GM23338 (cell line): Measurements from ENCODE around the gene HNRNPA2B1.

ENCODE experiments used
- EZH2 ChIP-seq: fragments of 200-600 bp; sonication (generic); IDR thresholded peaks from one replicate; pipeline ENCODE4 v1.8.0; 2017; ENCODE audit warnings: antibody characterized with exemption, mild to moderate bottlenecking, low read depth; ENCODE audit not compliant: unreplicated experiment
- EZH2phosphoT487 ChIP-seq: fragments of 200-600 bp; sonication (generic); IDR thresholded peaks from one replicate; pipeline ENCODE4 v1.8.1; 2018; ENCODE audit warnings: antibody characterized with exemption; ENCODE audit not compliant: unreplicated experiment
- POLR2AphosphoS5 ChIP-seq: IDR thresholded peaks from 2 replicates; pipeline ENCODE4 v1.6.1; 2016; ENCODE audit warnings: antibody characterized with exemption, low read depth
- TF ChIP-seq, protein P1 (sequence below), 2 experiments: fragments of 200-600 bp in 1 of 2; sonication (generic) in 1 of 2; conservative IDR thresholded peaks; 2 replicates each; pipeline versions ENCODE4 v1.5.1 to v1.6.1; 2016 to 2017; ENCODE audit warnings: antibody characterized with exemption in 2 of 2, low read depth in 2 of 2, mild to moderate bottlenecking in 2 of 2, moderate library complexity in 1 of 2

GRCh38 chr7:26149391-26149977 is 51.1 kb downstream of the HNRNPA2B1 start:
- TF ChIP-seq, protein P1, sequence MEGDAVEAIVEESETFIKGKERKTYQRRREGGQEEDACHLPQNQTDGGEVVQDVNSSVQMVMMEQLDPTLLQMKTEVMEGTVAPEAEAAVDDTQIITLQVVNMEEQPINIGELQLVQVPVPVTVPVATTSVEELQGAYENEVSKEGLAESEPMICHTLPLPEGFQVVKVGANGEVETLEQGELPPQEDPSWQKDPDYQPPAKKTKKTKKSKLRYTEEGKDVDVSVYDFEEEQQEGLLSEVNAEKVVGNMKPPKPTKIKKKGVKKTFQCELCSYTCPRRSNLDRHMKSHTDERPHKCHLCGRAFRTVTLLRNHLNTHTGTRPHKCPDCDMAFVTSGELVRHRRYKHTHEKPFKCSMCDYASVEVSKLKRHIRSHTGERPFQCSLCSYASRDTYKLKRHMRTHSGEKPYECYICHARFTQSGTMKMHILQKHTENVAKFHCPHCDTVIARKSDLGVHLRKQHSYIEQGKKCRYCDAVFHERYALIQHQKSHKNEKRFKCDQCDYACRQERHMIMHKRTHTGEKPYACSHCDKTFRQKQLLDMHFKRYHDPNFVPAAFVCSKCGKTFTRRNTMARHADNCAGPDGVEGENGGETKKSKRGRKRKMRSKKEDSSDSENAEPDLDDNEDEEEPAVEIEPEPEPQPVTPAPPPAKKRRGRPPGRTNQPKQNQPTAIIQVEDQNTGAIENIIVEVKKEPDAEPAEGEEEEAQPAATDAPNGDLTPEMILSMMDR (conservative IDR thresholded peaks at IDR 0.05; ENCODE audit: low read depth in 2 of 2) = no peak
- TF ChIP-seq POLR2AphosphoS5 (no peak), EZH2phosphoT487 (no peak), EZH2 (no peak)
